ENCODE measurements around the gene SCUBE1.
"Not testable (repeated sequence)": the region's sequence is repeated elsewhere in the genome, so short reads cannot be mapped to it uniquely, and the experiment has no call there.

DNA sequence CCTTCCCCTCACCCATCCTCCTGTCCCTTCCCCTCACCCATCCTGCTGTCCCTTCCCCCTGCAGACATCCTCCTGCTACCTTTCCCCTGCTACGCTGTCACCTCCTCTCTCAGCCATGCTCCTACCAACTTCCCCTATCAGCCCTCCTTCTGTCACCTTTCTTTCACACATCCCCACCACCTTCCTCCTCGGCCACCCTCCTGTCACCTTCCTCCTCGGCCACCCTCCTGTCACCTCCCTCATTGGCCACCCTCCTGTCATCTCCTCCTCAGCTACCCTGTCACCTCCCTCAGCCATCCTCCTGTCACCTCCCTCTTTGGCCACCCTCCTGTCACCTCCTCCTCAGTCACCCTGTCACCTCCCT is 62.7 kb downstream of the SCUBE1 start:
- TF ChIP-seq YY1 (IDR thresholded peaks at IDR 0.05; ENCODE audit: insufficient read depth, insufficient read length); ZNF274 (IDR thresholded peaks at IDR 0.05; ENCODE audit: low read depth, low read length); SUZ12 (IDR thresholded peaks at IDR 0.05; ENCODE audit: extremely low read depth, insufficient read depth, insufficient read length): not testable (repeated sequence)
